ENCODE measurements around the gene UFSP2.

- TF ChIP-seq POLR2A (IDR thresholded peaks at IDR 0.05; ENCODE audit: low read depth, low read length): 0 out of 2 replicates have a peak, but pooled peaks have one; percentile 13
- TF ChIP-seq TAF1 (IDR thresholded peaks at IDR 0.05; ENCODE audit: borderline replicate concordance, low read depth, low read length): no peak
Measured at GRCh38 chr4:185351691-185352090, 74.1 kb downstream of the UFSP2 start.

Measured in GM12892 (cell line).